Measurements from ENCODE around the gene ZNRD2. TPM values are rescaled to one million over a fixed set of nuclear protein-coding genes. Genes with fewer than 3 reads are reported as not detected.

ZNRD2 gene
- total and polyA plus RNA-seq, 2 of the 8 experiments (the other 6 are each of a cell fraction or from before 2014, with no cell fraction given): 53.4 to 125 TPM

DNA sequence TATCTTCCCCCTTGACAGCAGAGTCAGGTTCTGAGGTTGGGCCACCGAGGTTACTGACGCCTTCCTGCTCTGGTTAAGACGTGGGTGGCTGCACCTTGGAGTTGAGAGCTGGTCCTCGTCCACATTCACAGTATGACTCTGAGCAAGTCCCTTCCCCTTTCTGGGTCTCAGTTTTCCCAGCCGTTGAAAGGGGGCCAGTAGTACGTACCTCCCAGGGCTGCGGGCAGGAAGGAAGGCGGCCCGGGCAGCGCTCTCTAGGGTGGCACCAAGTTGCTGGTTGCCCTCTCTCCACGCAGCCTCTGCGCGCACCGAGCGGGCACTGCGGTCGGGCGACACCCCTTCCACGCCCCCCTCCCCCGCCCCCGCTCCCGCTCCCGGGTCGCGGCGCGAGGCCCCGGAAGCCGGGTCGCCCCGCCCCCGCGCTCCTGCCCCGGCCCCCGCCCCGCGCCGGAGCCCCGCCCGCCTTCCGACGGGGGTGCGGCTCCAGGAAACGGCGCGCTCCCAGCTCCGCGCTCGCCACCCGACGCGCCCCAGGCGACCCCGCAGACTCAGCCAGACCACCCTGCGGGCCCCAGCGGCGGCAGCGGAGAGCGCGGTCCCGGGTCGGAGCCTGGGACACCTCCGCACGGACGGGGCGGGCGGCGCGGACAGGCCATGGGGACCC, 5.4 kb downstream of the ZNRD2 start, which contains the start of gene EHBP1L1:
Gene EHBP1L1 (plus strand): TSS at position 486 of the 664 bp plus-strand sequence. CDS start 250 bp downstream, outside the sequence.
- DNase-seq (ENCODE audit: low read depth in 1 of 2, low spot score in 2 of 2) (no peak), FAIRE-seq (no peak)
- Histone ChIP-seq H3K27ac (ENCODE audit: low read depth, low read length) (no peak within 1 kb of the TSS), H3K4me3 (ENCODE audit: extremely low read depth in 1 of 4, insufficient read depth in 2 of 4, low read depth in 3 of 4, low read length in 4 of 4) (peak within 1 kb of the TSS; percentile 27 to 63 (median 40)), H2BK120ac (replicated peaks; ENCODE audit: low read depth, low read length) (no peak within 1 kb of the TSS), H4K91ac (replicated peaks; ENCODE audit: insufficient read length, low read length) (no peak within 1 kb of the TSS), H2AFZ (ENCODE audit: low read length) (no peak within 1 kb of the TSS), H3K9ac (replicated peaks in 1 of 4; ENCODE audit: extremely low read depth in 1 of 4, low read depth in 3 of 4, low read length in 3 of 4) (no peak within 1 kb of the TSS; a peak in 2 of 7 replicates), H4K5ac (ENCODE audit: insufficient read length, low read depth, low read length) (peak within 1 kb of the TSS; percentile 15), H3K27me3 (replicated peaks in 1 of 4; ENCODE audit: control insufficient read depth in 3 of 4, extremely low read depth in 1 of 4, insufficient read depth in 3 of 4, low read length in 3 of 4) (peaks cover 8 to 39% (median 28%) of the 10 kb centered on the region in 4 experiments), H2BK12ac (ENCODE audit: low read depth, low read length) (peak within 1 kb of the TSS; percentile 62; the same call in 1 of the 2 replicates), H3K4me1 (replicated peaks in 1 of 4; ENCODE audit: control insufficient read depth in 3 of 4, insufficient read depth in 4 of 4, low read length in 3 of 4) (peaks cover 13 to 31% (median 20%) of the 10 kb centered on the region in 4 experiments; a peak in 6 of 7 replicates), H2BK15ac (ENCODE audit: low read length) (0 out of 2 replicates have a peak within 1 kb of the TSS, but pooled peaks have one; percentile 88), H3K79me1 (ENCODE audit: low read depth, low read length) (no peaks in the 10 kb centered on the region), H3K18ac (ENCODE audit: extremely low read depth, low read length) (no peak within 1 kb of the TSS), H4K20me1 (replicated peaks in 1 of 2; ENCODE audit: control insufficient read depth in 1 of 2, insufficient read depth in 2 of 2, low read length in 2 of 2) (peaks cover 15 to 18% of the 10 kb centered on the region in 2 experiments), H3K14ac (ENCODE audit: insufficient read length) (no peak within 1 kb of the TSS), H2BK20ac (ENCODE audit: low read length) (no peak within 1 kb of the TSS), H3K23me2 (ENCODE audit: low read depth, low read length) (peaks cover 8% of the 10 kb centered on the region; the same call in 1 of the 2 replicates), H3K36me3 (ENCODE audit: control insufficient read depth in 2 of 4, insufficient read depth in 4 of 4, low read length in 3 of 4) (no peaks in the 10 kb centered on the region), H4K8ac (ENCODE audit: extremely low read depth, insufficient read depth, low read length) (peak within 1 kb of the TSS; percentile 57; the same call in 1 of the 2 replicates), H3K4me2 (ENCODE audit: insufficient read depth in 1 of 2, low read depth in 2 of 2, low read length in 2 of 2) (peak within 1 kb of the TSS; percentile 72 to 81), H3K4ac (replicated peaks; ENCODE audit: insufficient read length, low read depth, low read length) (peak within 1 kb of the TSS; percentile 63), H2AK5ac (ENCODE audit: low read depth, low read length) (no peak within 1 kb of the TSS; the same call in 1 of the 2 replicates), H3K23ac (ENCODE audit: insufficient read length) (no peak within 1 kb of the TSS), H2BK5ac (ENCODE audit: low read depth, low read length) (0 out of 2 replicates have a peak within 1 kb of the TSS, but pooled peaks have one; percentile 39), H3K79me2 (ENCODE audit: control insufficient read depth in 1 of 2, insufficient read depth in 2 of 2, low read length in 2 of 2) (peaks cover 0 to 7% of the 10 kb centered on the region in 2 experiments; a peak in 1 of 4 replicates), H3K9me3 (ENCODE audit: insufficient read depth in 2 of 2, low read depth in 1 of 2, low read length in 1 of 2) (no peaks in the 10 kb centered on the region), H3K56ac (replicated peaks; ENCODE audit: insufficient read length, low read depth, low read length) (no peak within 1 kb of the TSS)
- ChIA-PET CTCF (ENCODE audit: partially characterized antibody) (interaction anchor here (0.6 to 7.2 kb wide), 9 partner anchors 10 to 46 kb away, joined by 3 to 97 read pairs (median 11); partner anchors contain the start of gene KCNK7), POLR2A (ENCODE audit: partially characterized antibody) (interaction anchor here (1.2 to 3.7 kb wide), 6 partner anchors 10 to 46 kb away, joined by 3 to 36 read pairs (median 6); no protein-coding TSS in a partner anchor)
- 9% methylated on average over 18 of the region's 69 CpGs; no CpG with 5 or more reads in 1 of the 2 experiments for WGBS, 2 experiments (ENCODE audit: extremely low coverage in 1 of 2, insufficient coverage in 1 of 2, insufficient read length in 1 of 2, insufficient replicate concordance in 2 of 2, low coverage in 1 of 2, low lambda C conversion rate in 2 of 2, missing lambda C conversion rate in 1 of 2)
- TF ChIP-seq, protein P1, sequence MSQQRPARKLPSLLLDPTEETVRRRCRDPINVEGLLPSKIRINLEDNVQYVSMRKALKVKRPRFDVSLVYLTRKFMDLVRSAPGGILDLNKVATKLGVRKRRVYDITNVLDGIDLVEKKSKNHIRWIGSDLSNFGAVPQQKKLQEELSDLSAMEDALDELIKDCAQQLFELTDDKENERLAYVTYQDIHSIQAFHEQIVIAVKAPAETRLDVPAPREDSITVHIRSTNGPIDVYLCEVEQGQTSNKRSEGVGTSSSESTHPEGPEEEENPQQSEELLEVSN (IDR thresholded peaks at IDR 0.05): no peak
- TF ChIP-seq TCF12 (IDR thresholded peaks at IDR 0.05; ENCODE audit: low read depth, low read length): no peak
- TF ChIP-seq ZNF274 (IDR thresholded peaks at IDR 0.05; ENCODE audit: borderline replicate concordance, extremely low read depth, low read length): no peak
- no peak for TF ChIP-seq YY1 (IDR thresholded peaks at IDR 0.05; ENCODE audit: low read depth, low read length)
- no peak for TF ChIP-seq SP1 (IDR thresholded peaks at IDR 0.05; ENCODE audit: low read depth, low read length)
- peak; percentile 58 for TF ChIP-seq EZH2 (IDR thresholded peaks at IDR 0.05; ENCODE audit: low read depth, low read length, severe bottlenecking)
- no peak for TF ChIP-seq BACH1 (IDR thresholded peaks at IDR 0.05; ENCODE audit: low read length)
- TF ChIP-seq BCL11A (IDR thresholded peaks at IDR 0.05; ENCODE audit: low read depth in 2 of 2, low read length in 2 of 2): no peak
- no peak for TF ChIP-seq TAF7 (optimal IDR thresholded peaks at IDR 0.05; ENCODE audit: borderline replicate concordance, low read depth, low read length)
- peak; percentile 63; the same call in 1 of the 2 replicates for TF ChIP-seq KDM1A (IDR thresholded peaks at IDR 0.05; ENCODE audit: borderline replicate concordance, low read length)
- no peak for TF ChIP-seq RBBP5 (IDR thresholded peaks at IDR 0.05; ENCODE audit: borderline replicate concordance, low read depth, low read length)
